OCI-LY1 (cell line): ENCODE measurements around the gene KRTAP10-5.
"Not testable (repeated sequence)": the region's sequence is repeated elsewhere in the genome, so short reads cannot be mapped to it uniquely, and the experiment has no call there.

ENCODE experiments used
- H2AFZ ChIP-seq: fragments of 200-600 bp; sonication (generic), shearing (Covaris generic); 2 replicates; pipeline ENCODE4 v1.6.0; 2014; ENCODE audit warnings: antibody characterized with exemption, mild to moderate bottlenecking, low read length
- H3F3A ChIP-seq: fragments of 200-600 bp; sonication (generic), shearing (Covaris generic); 2 replicates; pipeline ENCODE4 v1.6.0; 2014; ENCODE audit warnings: mild to moderate bottlenecking, antibody characterized with exemption, low read length, moderate library complexity; ENCODE audit not compliant: insufficient read depth
- H3K27ac ChIP-seq: fragments of 200-600 bp; sonication (generic); 2 replicates; pipeline ENCODE4 v1.5.1; 2014; ENCODE audit warnings: low read length, mixed run types, mild to moderate bottlenecking, low read depth; ENCODE audit not compliant: poor library complexity, severe bottlenecking
- H3K27me3 ChIP-seq: fragments of 200-600 bp; sonication (generic); 2 replicates; pipeline ENCODE4 v1.6.0; 2014; ENCODE audit warnings: antibody characterized with exemption, mild to moderate bottlenecking, low read length, moderate library complexity; ENCODE audit not compliant: insufficient read depth
- H3K36me3 ChIP-seq: fragments of 200-600 bp; sonication (generic); 2 replicates; pipeline ENCODE4 v1.6.1; 2014; ENCODE audit warnings: mild to moderate bottlenecking, antibody characterized with exemption, low read length, moderate library complexity, mixed read lengths; ENCODE audit not compliant: insufficient read depth
- H3K4me1 ChIP-seq: fragments of 200-600 bp; sonication (generic); 2 replicates; pipeline ENCODE4 v1.5.1; 2014; ENCODE audit warnings: mild to moderate bottlenecking, low read length, moderate library complexity; ENCODE audit not compliant: insufficient read depth, severe bottlenecking
- H3K4me2 ChIP-seq: fragments of 200-600 bp; sonication (generic), shearing (Covaris generic); 2 replicates; pipeline ENCODE4 v1.6.1; 2014; ENCODE audit warnings: low read length
- H3K4me3 ChIP-seq: fragments of 200-600 bp; sonication (generic); 2 replicates; pipeline ENCODE4 v1.5.1; 2014; ENCODE audit warnings: low read length, low read depth, mild to moderate bottlenecking, mixed read lengths; ENCODE audit not compliant: poor library complexity, severe bottlenecking
- H3K79me2 ChIP-seq: fragments of 200-600 bp; shearing (Covaris generic); 2 replicates; pipeline ENCODE4 v1.6.1; 2016; ENCODE audit warnings: mixed run types, low read length, mixed read lengths; ENCODE audit not compliant: insufficient read depth
- H3K9ac ChIP-seq: fragments of 200-600 bp; sonication (generic), shearing (Covaris generic); 2 replicates; pipeline ENCODE4 v1.6.1; 2014; ENCODE audit warnings: mild to moderate bottlenecking, low read length, mixed read lengths
- H3K9me2 ChIP-seq: fragments of 200-600 bp; sonication (generic), shearing (Covaris generic); 2 replicates; pipeline ENCODE4 v1.6.1; 2014; ENCODE audit warnings: low read depth, mild to moderate bottlenecking, low read length, mixed read lengths
- H3K9me3 ChIP-seq: fragments of 200-600 bp; shearing (Covaris generic); 2 replicates; pipeline ENCODE4 v1.6.1; 2014; ENCODE audit warnings: low read length, mixed read lengths
- H4K20me1 ChIP-seq: fragments of 200-600 bp; sonication (generic), shearing (Covaris generic); 2 replicates; pipeline ENCODE4 v1.6.0; 2016; ENCODE audit warnings: mild to moderate bottlenecking, low read length; ENCODE audit not compliant: insufficient read depth
- CTCF ChIP-seq: fragments of 200-600 bp; sonication (generic), shearing (Covaris generic); IDR thresholded peaks from 2 replicates; pipeline ENCODE4 v1.5.1; 2017; ENCODE audit warnings: mild to moderate bottlenecking, antibody characterized with exemption, low read length, moderate library complexity, mixed read lengths
- EZH2 ChIP-seq: fragments of 200-600 bp; sonication (generic), shearing (Covaris generic); IDR thresholded peaks from 2 replicates; pipeline ENCODE4 v1.8.0; 2017; ENCODE audit warnings: borderline replicate concordance, mixed run types, mild to moderate bottlenecking, antibody characterized with exemption, low read length, moderate library complexity, mixed read lengths

KRTAP10-5 gene

DNA sequence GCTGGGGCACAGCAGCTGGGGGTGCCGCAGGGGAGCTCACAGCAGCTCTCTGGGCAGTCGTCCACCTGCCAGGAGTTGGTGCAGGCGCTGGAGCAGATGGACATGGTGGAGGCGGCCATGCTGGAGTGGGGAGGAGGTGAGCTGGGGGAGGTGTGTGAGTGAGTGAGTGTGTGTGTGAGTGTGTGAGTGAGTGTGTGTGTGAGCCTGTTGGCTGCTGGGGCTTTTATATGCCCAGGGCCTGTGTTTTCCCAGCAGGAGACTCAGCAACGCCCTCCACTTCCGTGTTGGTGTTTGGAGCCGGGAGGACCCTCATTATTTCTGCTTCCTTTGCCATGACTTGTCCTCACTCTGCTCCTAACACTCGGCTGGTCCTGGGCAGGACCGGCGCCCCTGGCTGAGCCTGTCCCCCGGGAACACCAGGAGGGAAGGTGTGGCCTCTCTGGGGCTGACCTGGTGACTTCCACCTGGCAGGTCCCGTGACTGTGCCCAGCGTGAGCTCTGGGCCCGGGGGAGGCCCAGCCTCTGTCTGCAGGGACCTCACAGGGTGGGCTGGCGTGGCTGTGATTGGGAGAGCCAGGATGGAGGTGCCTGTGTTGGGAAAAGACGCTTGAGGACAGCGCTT lies 29.0 kb downstream of the KRTAP10-5 start, which contains the start of gene KRTAP10-2:
KRTAP10-2 (minus strand) TSS at position 166 of the 622 bp plus-strand sequence; CDS start at position 119, 47 bp downstream.
- no peak within 1 kb of the TSS for H3K9ac ChIP-seq
- H2AFZ ChIP-seq: no peak within 1 kb of the TSS
- no peaks in the 10 kb centered on the region for H3K79me2 ChIP-seq
- H3F3A ChIP-seq: no peaks in the 10 kb centered on the region
- H3K9me3 ChIP-seq: peaks cover 8% of the 10 kb centered on the region
- H3K27ac ChIP-seq: no peak within 1 kb of the TSS
- no peak within 1 kb of the TSS for H3K4me3 ChIP-seq
- no peak within 1 kb of the TSS for H3K4me2 ChIP-seq
- no peaks in the 10 kb centered on the region for H3K36me3 ChIP-seq
- TF ChIP-seq CTCF: no peak
- no peak for TF ChIP-seq EZH2
- no peaks in the 10 kb centered on the region for H4K20me1 ChIP-seq
- no peaks in the 10 kb centered on the region for H3K4me1 ChIP-seq
- no peaks in the 10 kb centered on the region for H3K9me2 ChIP-seq
- peaks cover 6% of the 10 kb centered on the region; the same call in 1 of the 2 replicates for H3K27me3 ChIP-seq

- Histone ChIP-seq H3K36me3 (no peaks in the 10 kb centered on the region), H3K4me2 (no peak overlapping the region), H4K20me1 (no peaks in the 10 kb centered on the region), H3K27me3 (peaks cover 6% of the 10 kb centered on the region; the same call in 1 of the 2 replicates), H3K9me3 (peaks cover 8% of the 10 kb centered on the region), H3K9ac (no peak overlapping the region), H3K4me1 (no peaks in the 10 kb centered on the region), H3F3A (no peaks in the 10 kb centered on the region), H3K9me2 (no peaks in the 10 kb centered on the region), H3K4me3 (no peak overlapping the region), H2AFZ (no peak overlapping the region), H3K27ac (no peak overlapping the region), H3K79me2 (no peaks in the 10 kb centered on the region)
- TF ChIP-seq CTCF (no peak), EZH2 (no peak)
Measured at GRCh38 chr21:44550807-44551206, 29.6 kb downstream of the KRTAP10-5 start.

GRCh38 chr21:44550285-44550684 lies 30.1 kb downstream of the KRTAP10-5 start:
- H3K9me3 ChIP-seq, H2AFZ ChIP-seq, H3K27ac ChIP-seq, H3K4me1 ChIP-seq, H3K27me3 ChIP-seq, H3F3A ChIP-seq, H4K20me1 ChIP-seq, H3K4me2 ChIP-seq, H3K9me2 ChIP-seq, H3K79me2 ChIP-seq, H3K4me3 ChIP-seq, H3K9ac ChIP-seq, H3K36me3 ChIP-seq: not testable (repeated sequence)
